HG03442 (cell line): ENCODE measurements around the gene MICOS13.
"Not testable (repeated sequence)": the region's sequence is repeated elsewhere in the genome, so short reads cannot be mapped to it uniquely, and the experiment has no call there.

Source experiments
- ATAC-seq: cut with Tn5 transposase; IDR thresholded peaks from one replicate; pipeline ENCODE4 v1.9.1; 2021; ENCODE audit warnings: mild to moderate bottlenecking, moderate library complexity; ENCODE audit not compliant: unreplicated experiment

Gene MICOS13

DNA sequence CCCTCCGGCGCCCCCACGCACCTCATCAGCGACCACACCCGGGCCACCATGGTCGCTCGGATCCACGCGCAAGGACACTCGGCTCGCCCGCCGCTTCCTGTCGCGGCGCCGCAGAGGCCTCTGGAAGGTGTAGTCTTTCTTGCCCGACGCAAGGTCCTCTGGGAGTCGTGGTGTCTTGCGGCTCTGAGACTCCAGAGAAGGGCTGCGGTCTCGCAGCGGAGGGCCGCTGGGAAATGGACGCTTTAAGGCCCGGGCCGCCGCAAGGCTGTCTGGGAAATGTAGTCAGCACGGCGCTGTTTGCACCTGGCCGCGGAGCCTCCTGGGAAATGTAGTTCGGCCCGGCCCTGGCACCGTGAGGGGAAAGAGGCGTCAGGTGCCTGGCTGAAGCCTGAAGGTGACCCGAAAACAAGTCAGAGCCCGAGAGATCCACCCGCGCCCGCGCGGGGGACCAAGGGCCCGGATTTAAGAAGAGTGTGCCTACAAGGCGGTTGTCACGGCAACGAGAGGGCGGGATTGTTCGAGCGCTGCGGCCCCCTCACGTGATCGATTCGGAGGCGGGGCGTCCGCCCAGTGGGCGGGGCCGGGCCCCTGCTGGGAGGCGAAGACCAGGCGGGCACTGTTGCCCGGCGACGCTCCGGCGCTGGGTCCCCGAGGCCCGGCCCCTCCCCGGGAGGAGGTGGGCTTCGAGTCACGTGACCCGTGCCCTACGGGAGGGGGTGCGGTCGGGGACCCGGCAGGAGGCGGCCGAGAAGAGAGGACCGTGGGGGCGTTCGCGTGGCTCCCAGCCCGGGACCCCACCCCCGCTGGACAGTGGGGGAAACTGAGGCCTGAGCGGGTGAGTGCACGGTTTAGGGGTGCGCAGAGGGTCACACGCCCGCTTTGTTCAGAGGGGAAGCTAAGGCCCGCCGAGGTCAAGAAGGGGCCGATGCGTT lies at the start of gene MICOS13, which contains the start of gene HSD11B1L:
Gene MICOS13, minus strand, starts transcription at position 80 of the 932 bp plus-strand sequence. Its CDS starts 30 bp downstream, at position 50.
Gene HSD11B1L, plus strand, starts transcription at position 591 of the 932 bp plus-strand sequence. CDS start 3,806 bp downstream, outside the sequence.
- peak; percentile 83 for ATAC-seq

DNA sequence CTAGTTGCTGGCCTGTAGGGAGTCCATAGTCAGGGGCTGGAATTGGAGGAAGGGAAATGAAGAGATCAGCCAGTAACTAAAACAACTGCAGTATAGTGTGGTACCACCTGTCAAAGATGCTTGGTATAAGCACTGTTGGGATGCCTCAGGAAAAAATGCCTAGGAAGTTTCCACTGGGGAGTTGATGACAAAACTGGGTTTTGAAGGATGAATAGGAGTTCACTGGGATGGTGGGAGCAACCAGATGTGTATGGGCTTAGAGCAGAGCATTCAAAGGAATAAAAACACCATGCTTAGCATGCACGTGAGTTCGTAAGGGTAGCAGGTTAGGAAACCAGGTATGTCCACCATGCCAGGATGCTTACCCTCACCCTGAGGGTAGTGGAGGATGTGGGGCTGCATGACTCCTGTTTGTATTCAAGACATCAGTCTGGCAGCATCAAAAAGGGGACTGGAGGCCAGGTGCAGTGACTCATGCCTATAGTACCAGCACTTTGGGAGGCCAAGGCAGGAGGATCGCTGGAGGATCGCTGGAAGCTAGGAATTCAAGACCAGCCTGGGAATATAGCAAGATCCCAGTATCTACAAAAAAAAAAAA lies 47.2 kb upstream of the MICOS13 start:
- no peak for ATAC-seq

DNA sequence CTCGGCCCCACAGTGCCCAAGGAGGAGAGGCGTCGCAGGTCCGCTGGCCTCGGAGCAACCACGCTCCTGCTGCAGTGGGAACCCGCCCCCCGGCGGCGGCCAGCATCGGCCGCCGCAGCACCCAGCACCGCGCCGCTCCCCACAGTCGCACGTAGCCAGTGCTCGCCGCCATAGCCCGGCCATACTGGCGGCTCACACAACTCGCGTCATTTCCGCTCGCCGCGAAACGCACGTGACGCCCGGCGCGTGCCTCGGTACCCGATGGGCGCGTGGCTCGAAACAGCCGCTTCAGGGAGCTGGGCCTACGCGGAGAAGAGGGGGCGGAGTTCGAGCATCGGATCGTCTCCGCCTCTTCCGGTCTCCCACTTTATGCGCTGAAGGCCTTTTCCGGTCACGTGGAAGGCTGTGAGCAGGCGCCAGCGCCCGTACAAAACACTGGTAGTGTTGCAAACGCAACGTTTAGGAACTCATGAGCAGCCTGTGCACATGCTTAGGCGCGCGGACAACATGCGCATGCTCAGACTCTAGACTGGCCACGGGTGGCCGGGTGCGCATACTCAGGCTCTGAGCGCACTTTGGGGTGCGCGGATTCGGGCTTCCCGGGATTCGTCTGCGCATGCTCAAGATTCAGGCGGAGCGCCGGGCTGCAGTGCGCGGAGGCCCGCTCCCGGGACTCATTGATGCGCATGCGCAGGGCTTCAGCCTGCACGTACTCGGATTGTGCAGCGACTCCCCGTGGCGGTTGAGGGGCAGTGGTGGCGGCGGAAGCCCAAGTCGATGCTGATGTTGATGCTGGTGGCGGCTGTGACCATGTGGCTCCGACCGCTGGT lies 39.9 kb upstream of the MICOS13 start, which contains the start of the genes CATSPERD and LONP1:
Gene CATSPERD, plus strand, starts transcription at position 677 of the 830 bp plus-strand sequence. Its CDS starts 101 bp downstream, at position 778.
Gene LONP1, minus strand, starts transcription at position 186 of the 830 bp plus-strand sequence. Its CDS starts 14 bp downstream, at position 172.
- ATAC-seq = peak; percentile 77

- peak; percentile 3 for ATAC-seq
Observed at GRCh38 chr19:5719274-5719960, 39.1 kb upstream of the MICOS13 start.

- ATAC-seq = no peak
Observed at GRCh38 chr19:5718579-5719273, 38.4 kb upstream of the MICOS13 start.

DNA sequence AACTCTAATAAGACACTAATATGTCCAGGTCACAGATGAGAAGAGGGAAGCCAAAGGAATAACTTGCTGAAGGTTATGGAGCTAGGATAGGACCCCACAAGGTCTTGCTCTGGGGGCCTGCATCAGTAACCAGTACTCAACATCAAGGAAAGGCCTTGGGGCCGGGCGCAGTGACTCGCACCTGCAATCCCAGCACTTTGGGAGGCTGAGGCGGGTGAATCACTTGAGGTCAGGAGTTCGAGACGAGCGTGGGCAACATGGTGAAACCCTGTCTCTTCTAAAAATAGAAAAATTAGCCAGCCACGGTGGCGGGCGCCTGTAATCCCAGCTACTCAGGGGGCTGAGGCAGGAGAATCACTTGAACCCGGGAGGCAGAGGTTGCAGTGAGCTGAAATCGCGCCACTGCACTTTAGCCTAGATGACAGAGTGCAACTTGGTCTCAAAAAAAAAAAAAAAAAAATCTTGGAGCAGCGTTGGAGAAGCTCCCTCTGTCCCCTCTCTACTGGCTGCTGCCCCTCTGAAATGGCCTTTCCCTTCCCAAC lies 37.8 kb upstream of the MICOS13 start:
- no peak for ATAC-seq

DNA sequence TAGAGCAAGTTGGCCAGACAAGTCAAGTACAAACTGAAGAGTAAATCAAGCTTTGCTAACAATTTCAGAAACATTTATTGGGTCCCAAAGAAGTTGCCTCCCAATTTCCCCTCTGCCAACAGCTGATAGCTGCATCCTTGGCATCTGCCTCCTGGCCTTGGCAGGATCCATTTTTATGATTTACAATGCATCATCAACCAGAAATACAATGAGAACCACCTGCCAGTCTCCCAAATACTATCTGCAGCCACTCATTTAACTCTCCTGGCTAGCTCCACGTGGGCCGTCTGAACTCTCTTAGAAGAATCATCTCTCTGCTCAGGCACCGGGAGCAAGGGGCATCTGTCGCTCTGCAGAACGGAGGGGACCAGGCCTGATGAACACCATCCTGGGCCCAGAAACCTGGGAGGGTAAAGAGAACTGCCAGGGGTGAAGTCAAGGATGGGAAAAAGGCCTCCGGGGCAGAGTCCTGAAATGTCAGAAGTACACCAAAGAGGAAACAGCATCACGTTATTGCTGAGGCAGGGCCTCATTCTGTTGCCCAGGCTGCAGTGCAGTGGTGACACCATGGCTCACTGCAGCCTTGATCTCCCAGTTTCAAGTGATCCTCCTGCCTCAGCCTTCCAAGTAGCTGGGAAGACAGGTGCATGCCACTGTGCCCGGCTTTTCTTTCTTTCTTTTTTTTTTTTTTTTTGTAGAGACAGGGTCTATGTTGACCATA lies 37.1 kb upstream of the MICOS13 start:
- ATAC-seq = no peak

DNA sequence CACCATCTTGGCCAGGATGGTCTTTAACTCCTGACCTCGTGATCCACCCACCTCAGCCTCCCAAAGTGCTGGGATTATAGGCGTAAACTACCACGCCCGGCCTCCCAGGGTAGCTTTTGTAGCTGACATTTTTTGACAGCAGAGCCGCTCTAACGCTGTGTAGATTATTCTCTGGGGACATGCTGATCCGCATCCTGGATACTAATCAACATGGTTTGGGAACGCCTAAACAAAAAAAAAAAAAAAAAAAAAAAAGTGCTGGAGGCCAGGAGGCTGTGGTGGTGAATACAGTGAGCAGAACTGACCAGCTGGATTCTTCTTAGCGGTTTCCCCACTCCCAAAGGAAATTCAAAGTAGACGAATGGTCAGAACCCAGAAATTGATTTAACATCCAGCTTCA lies 34.5 kb upstream of the MICOS13 start:
- no peak for ATAC-seq

DNA sequence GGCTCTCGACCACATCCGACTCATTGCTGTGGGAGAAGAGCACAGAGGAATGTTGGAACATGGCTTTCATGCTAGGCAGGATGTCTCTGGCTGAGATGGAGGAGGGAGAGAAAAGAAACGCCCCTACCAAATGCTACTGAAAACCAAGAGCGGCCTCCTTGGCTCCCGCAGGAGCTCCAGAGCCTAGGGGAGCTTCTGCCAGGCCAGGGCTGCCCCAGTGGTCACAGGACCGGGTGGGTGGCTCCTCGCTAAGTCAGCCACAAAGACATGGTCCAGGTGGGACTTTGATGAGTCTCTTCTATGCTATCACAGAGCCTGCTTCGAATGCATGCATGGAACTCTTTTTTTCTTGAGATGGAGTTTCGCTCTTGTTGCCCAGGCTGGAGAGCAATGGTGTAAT lies 32.9 kb upstream of the MICOS13 start:
- ATAC-seq = no peak

DNA sequence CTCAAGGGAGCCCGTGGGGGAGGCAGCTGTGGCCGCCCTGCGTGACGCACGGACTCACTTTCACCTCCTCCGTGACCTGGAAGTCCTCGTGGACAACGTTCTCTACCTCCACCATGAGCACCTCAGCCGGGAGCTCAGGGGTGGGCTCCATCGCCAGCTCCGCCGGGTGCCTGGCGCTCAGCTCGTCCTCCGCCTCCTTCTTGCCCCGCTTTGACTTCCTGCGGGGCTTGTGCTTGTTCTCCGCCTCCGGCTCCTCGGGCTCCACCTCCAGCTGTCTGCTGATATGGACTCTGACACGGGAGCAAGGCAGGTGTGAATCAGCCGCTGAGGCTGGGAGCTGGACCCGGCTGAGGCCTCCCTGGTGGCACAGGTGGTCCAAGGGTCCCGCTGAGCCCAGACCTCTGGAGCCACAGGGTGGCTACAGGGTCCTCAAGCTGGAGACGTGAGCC lies 31.4 kb upstream of the MICOS13 start:
- ATAC-seq = no peak

DNA sequence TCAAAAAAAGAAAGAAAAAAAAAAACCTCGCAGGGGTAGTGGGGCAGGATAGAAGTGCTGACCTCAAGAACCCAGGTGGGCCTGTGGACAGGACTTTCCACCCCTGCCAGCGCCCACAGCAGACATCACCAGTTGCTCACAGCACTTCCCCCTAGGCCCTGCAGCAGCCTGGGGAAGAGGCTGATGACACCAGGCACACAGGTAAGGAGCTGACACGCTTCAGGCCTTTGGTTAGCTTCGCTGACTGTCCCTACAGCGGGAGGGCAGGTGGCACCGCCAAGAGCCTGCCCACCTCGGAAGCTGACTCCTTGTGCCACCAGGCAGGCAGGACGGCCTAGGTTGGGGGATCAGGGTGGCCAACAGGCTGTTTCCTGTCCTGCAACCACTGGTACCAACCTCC lies 30.7 kb upstream of the MICOS13 start:
- no peak for ATAC-seq

DNA sequence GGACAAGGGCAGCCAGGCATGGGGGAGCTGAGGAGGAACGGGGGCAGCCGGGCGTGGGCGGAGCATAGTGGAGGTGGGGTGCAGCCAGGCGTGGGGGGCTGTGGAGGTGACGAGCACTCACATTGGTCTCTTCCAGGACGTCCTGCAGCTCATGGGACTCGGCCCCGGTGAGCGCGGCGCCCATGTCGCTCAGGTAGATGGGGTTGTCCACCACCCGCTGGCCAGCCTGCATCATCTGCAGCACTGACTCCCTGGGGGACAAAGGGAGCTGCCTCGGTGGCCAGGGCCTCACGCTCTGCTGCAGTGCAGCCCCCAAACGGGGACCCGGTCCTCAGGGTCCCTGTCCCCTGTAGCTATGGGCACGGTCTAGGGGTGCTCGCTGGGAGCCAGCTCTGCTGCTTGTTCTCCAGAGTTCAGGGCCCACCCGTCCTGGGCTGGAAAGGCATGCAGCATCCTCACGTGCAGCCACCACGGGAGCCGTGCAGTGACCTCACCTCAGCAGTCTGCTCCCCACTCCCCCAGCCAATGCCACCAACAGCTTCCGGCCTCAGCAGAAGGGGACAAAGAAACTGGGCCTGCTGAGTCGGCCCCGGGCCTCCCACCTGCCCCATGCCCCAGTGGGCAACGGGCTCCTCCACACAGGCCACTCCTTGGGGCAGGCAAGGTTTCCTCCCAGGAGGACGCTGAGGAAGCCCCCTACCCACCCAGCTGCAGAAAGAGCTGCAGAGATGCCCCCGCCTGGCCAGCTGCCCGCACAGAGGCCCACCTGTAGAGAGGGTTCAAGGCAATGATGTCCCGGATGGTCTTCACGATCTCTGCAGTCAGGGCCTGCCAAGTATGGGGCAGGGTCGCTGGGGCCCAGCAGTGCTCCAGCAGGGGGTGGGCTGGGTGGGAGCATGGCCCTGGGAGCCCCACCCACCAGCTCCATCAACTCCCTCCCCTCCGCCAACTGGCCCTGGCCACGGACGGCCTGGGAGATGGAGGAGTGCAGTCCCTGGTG lies 27.6 kb upstream of the MICOS13 start:
- ATAC-seq = no peak

- ATAC-seq = no peak
Observed at GRCh38 chr19:5706876-5707573, 26.7 kb upstream of the MICOS13 start.

DNA sequence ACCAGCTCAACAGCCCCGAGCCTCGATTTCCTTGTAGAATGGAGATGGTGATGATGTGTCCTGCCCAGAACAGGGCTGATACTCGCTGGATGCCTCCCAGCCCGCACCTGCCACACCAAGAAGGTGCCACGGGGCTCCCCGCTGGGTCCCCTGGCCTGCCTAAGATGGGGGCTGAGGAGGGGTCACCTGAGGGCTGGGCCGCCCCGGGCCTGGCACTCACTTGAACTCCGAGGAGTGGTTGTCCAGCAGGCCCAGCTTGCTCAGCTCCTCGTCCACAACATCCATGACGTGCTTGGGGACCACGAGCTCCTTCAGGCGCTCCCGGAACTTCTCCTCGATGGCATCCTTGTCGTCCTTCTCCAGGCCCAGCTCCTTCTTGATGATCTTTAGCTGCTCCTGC lies 25.2 kb upstream of the MICOS13 start:
- no peak for ATAC-seq

GRCh38 chr19:5703819-5704818 lies 23.8 kb upstream of the MICOS13 start:
- ATAC-seq = no peak

DNA sequence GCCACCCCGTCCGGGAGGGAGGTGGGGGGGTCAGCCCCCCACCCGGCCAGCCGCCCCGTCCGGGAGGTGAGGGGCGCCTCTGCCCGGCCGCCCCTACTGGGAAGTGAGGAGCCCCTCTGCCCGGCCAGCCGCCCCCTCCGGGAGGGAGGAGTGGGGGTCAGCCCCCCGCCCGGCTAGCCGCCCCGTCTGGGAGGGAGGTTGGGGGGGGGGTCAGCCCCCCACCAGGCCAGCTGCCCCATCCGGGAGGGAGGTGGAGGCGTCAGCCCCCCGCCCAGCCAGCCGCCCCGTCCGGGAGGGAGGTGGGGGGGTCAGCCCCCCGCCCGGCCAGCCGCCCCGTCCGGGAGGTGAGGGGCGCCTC lies 21.7 kb upstream of the MICOS13 start:
- not testable (repeated sequence) for ATAC-seq
